ENCODE results near the gene LMF1. TPM values are rescaled to one million over a fixed set of nuclear protein-coding genes. Genes with fewer than 3 reads are reported as not detected.

Gene LMF1
- polyA plus RNA-seq, 1 donor from 2014 or later = 16.2 TPM

- Histone ChIP-seq H3K4me3 (ENCODE audit: low read length) (no peak overlapping the region), H3K9me2 (ENCODE audit: insufficient read depth, low read length) (no peaks in the 10 kb centered on the region), H3F3A (ENCODE audit: insufficient read depth, low read length, poor library complexity, severe bottlenecking) (peaks cover 4% of the 10 kb centered on the region), H3K4me2 (ENCODE audit: low read length) (no peak overlapping the region), H3K9me3 (ENCODE audit: low read length) (no peaks in the 10 kb centered on the region), H2AFZ (ENCODE audit: low read depth, low read length) (no peak overlapping the region), H3K27me3 (ENCODE audit: insufficient read depth, low read depth, low read length) (no peaks in the 10 kb centered on the region), H3K9ac (ENCODE audit: low read length) (no peak overlapping the region), H3K27ac (ENCODE audit: low read length) (no peak overlapping the region), H3K79me2 (replicated peaks; ENCODE audit: insufficient read depth, low read length) (peaks cover 3% of the 10 kb centered on the region), H4K20me1 (ENCODE audit: insufficient read depth) (peaks cover 5% of the 10 kb centered on the region), H3K36me3 (ENCODE audit: insufficient read depth, low read length) (no peaks in the 10 kb centered on the region)
- TF ChIP-seq CTCF (IDR thresholded peaks at IDR 0.05; ENCODE audit: poor library complexity, severe bottlenecking) = no peak
These were observed 5.8 kb downstream of the LMF1 start for GRCh38 chr16:965036-965395.

GRCh38 chr16:964356-965035, 6.3 kb downstream of the LMF1 start:
- Histone ChIP-seq H3K9ac (ENCODE audit: low read length) (no peak overlapping the region), H3K27ac (ENCODE audit: low read length) (no peak overlapping the region), H3F3A (ENCODE audit: insufficient read depth, low read length, poor library complexity, severe bottlenecking) (peaks cover 4% of the 10 kb centered on the region), H2AFZ (ENCODE audit: low read depth, low read length) (no peak overlapping the region), H3K4me2 (ENCODE audit: low read length) (no peak overlapping the region), H3K79me2 (replicated peaks; ENCODE audit: insufficient read depth, low read length) (peaks cover under 1% of the 10 kb centered on the region), H3K4me3 (ENCODE audit: low read length) (no peak overlapping the region), H3K9me2 (ENCODE audit: insufficient read depth, low read length) (no peaks in the 10 kb centered on the region), H3K9me3 (ENCODE audit: low read length) (no peaks in the 10 kb centered on the region), H3K27me3 (ENCODE audit: insufficient read depth, low read depth, low read length) (no peaks in the 10 kb centered on the region), H3K36me3 (ENCODE audit: insufficient read depth, low read length) (no peaks in the 10 kb centered on the region), H4K20me1 (ENCODE audit: insufficient read depth) (peaks cover 5% of the 10 kb centered on the region)
- TF ChIP-seq SMC3 (conservative IDR thresholded peaks at IDR 0.05; ENCODE audit: poor library complexity) = no peak
- no peak for TF ChIP-seq EZH2 (IDR thresholded peaks at IDR 0.05; ENCODE audit: borderline replicate concordance, insufficient read depth, low read length, poor library complexity, severe bottlenecking)
- TF ChIP-seq CTCF (IDR thresholded peaks at IDR 0.05; ENCODE audit: poor library complexity, severe bottlenecking) = no peak
- TF ChIP-seq RAD21 (conservative IDR thresholded peaks at IDR 0.05) = no peak
- no peak for TF ChIP-seq MXI1 (conservative IDR thresholded peaks at IDR 0.05; ENCODE audit: poor library complexity, severe bottlenecking)
- TF ChIP-seq REST (IDR thresholded peaks at IDR 0.05; ENCODE audit: borderline replicate concordance) = no peak
- no peak for TF ChIP-seq TAF1 (IDR thresholded peaks at IDR 0.05; ENCODE audit: low read depth)
- TF ChIP-seq POLR2AphosphoS5 (IDR thresholded peaks at IDR 0.05) = no peak
- TF ChIP-seq EP300 (conservative IDR thresholded peaks at IDR 0.05; ENCODE audit: poor library complexity, severe bottlenecking) = no peak

Data from neural cell (in vitro differentiated cells).